Left ventricle myocardium inferior (tissue), 1 donor: Measurements from ENCODE around the gene KEL. TPM values are rescaled to one million over a fixed set of nuclear protein-coding genes. Genes with fewer than 3 reads are reported as not detected.

ENCODE experiments used
- DNase-seq: peaks from one replicate; pipeline ENCODE4 v3.0.0-alpha.2; 2020
- H3K27ac ChIP-seq: fragments of 200-600 bp; replicated peaks from 2 replicates; pipeline ENCODE4 v1.8.0; 2021
- H3K27me3 ChIP-seq: fragments of 200-600 bp; 2 replicates; pipeline ENCODE4 v1.8.0; 2021; ENCODE audit warnings: low read depth
- H3K36me3 ChIP-seq: fragments of 200-600 bp; 2 replicates; pipeline ENCODE4 v1.8.0; 2021
- H3K4me1 ChIP-seq: fragments of 200-600 bp; 2 replicates; pipeline ENCODE4 v1.8.0; 2021
- H3K4me3 ChIP-seq: fragments of 200-600 bp; 2 replicates; pipeline ENCODE4 v1.8.0; 2021; ENCODE audit warnings: mild to moderate bottlenecking, moderate library complexity
- H3K9me3 ChIP-seq: fragments of 200-600 bp; replicated peaks from 2 replicates; pipeline ENCODE4 v1.8.0; 2021
- CTCF ChIP-seq: fragments of 200-600 bp; IDR thresholded peaks from 2 replicates; pipeline ENCODE4 v1.8.0; 2021; ENCODE audit warnings: antibody characterized with exemption, mild to moderate bottlenecking, borderline replicate concordance
- intact Hi-C: fragments of 100-400 bp; cut with micrococcal nuclease; formaldehyde crosslinking; loops from one replicate; pipeline ENCODE4 v1.11.0; 2022
- total RNA-seq: library from RNA; stranded (reverse); fragmentation: NEBNext Ultra II Directional; extraction: Animal tissue kit (Norgen Biotek cat#: 25700); gene quantifications from one replicate; pipeline ENCODE4 v1.2.1, GENCODE V29; 2021
- donor health status: DM: no; HTN: yes; CAD: no; lungs with severe emphysema.

The KEL gene
- total RNA-seq, 1 donor from 2014 or later, result 0.38 TPM

- H3K36me3 ChIP-seq, result no peaks in the 10 kb centered on the region
- H3K27ac ChIP-seq, result no peak overlapping the region
- H3K4me1 ChIP-seq, result no peaks in the 10 kb centered on the region
- DNase-seq, result no peak
- H3K9me3 ChIP-seq, result no peaks in the 10 kb centered on the region
- H3K4me3 ChIP-seq, result no peak overlapping the region
- peaks cover 66% of the 10 kb centered on the region for H3K27me3 ChIP-seq
- intact Hi-C loops, result no loop called here
- TF ChIP-seq CTCF, result no peak
These were observed 69.2 kb downstream of the KEL start for GRCh38 chr7:142892951-142893350.

- Histone ChIP-seq H3K9me3 (no peaks in the 10 kb centered on the region), H3K4me3 (no peak overlapping the region), H3K27ac (no peak overlapping the region), H3K4me1 (no peaks in the 10 kb centered on the region), H3K27me3 (peaks cover 67% of the 10 kb centered on the region), H3K36me3 (no peaks in the 10 kb centered on the region)
- TF ChIP-seq CTCF, result no peak
- intact Hi-C loops, result no loop called here
- no peak for DNase-seq
These were observed 70.6 kb downstream of the KEL start for GRCh38 chr7:142891490-142892082.

Other genes with a start within 250 kb of the KEL start
- not detected for gene PRSS1, start 212.9 kb downstream of the KEL start, total RNA-seq
- gene PRSS2, start 191.4 kb downstream of the KEL start, total RNA-seq, result not detected
- gene EPHB6, start 107.3 kb downstream of the KEL start, total RNA-seq, result 4.4 TPM
- not detected for gene TRPV6, start 76.6 kb downstream of the KEL start, total RNA-seq
- not detected for gene TRPV5, start 28.6 kb downstream of the KEL start, total RNA-seq
- not detected for gene LLCFC1, start 22.9 kb downstream of the KEL start, total RNA-seq
- not detected for gene OR9A2, start 64.8 kb upstream of the KEL start, total RNA-seq
- gene OR6V1, start 90.0 kb upstream of the KEL start, total RNA-seq, result not detected
- gene PIP, start 169.7 kb upstream of the KEL start, total RNA-seq, result not detected
- gene TAS2R39, start 221.1 kb upstream of the KEL start, total RNA-seq, result not detected